GM21619 (cell line): ENCODE results near the gene PSMA5.

ENCODE experiments used
- ATAC-seq: cut with Tn5 transposase; IDR thresholded peaks from one replicate; pipeline ENCODE4 v1.9.1; 2021; ENCODE audit not compliant: unreplicated experiment

Gene PSMA5

GRCh38 chr1:109370712-109371340 lies 55.4 kb downstream of the PSMA5 start:
- ATAC-seq, result no peak

DNA sequence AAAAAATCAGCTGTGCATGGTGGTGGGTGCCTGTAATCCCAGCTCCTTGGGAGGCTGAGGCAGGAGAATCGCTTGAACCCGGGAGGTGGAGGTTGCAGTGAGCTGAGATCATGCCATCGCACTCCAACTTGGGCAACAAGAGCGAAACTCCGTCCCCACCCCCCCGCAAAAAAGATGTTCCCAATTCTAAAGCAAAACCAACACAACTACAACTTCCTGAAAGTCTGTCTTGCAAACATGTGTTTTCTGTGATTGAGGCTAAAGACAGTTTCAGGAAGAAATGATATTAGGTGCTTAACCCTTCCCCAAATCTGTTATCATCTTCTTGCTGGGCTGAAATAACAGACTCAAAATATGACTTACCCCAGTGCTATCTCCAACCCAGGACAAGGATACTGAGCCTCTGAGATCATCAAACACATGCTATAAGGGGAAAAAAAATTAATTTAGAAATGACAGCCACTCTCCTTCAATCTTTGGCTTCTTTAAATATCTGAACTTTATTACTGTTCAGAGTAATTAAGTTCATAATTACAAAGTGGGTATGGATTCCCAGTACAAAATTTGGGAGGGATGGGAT lies 57.0 kb downstream of the PSMA5 start:
- no peak for ATAC-seq

DNA sequence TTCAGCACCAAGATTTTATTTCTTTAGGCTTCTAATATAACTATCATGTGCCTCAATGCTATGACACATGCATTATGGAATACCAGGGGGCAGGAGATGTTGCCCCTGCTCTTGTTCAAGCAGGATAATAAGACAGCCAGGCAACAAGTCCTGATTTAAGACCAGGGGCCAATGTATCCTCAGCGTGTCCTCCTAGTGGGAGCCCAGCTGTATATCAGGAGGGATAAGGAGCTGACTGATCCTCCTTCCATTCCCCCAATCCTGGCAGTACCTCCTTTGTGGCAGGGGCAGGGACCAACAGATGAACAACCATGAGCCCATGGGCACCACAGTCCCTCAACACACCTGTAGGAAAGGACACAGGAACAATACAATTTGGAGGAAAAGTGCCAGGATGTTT lies 57.8 kb downstream of the PSMA5 start:
- no peak for ATAC-seq

DNA sequence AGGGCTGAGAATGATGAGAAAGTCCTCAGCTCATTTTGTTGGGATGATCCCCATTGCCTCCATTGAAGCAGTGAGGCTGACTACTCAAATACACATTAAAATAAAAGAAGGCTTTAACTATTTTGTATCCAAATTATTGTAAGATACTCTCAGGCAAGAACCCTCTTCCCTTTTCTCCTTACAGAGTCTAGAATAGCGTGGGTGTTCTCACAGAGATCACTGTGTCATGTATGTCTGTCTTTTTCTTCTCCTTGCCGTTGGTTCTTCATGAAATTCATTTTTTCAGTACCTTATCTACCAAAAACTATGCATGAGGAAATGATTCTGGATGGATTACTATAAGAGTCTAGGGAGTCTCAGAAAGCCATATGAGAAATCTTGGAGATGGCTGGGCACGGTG lies 58.6 kb downstream of the PSMA5 start:
- no peak for ATAC-seq

GRCh38 chr1:109365642-109366204 lies 60.5 kb downstream of the PSMA5 start:
- ATAC-seq, result no peak

- no peak for ATAC-seq
These were observed 64.6 kb downstream of the PSMA5 start for GRCh38 chr1:109361649-109362048.

DNA sequence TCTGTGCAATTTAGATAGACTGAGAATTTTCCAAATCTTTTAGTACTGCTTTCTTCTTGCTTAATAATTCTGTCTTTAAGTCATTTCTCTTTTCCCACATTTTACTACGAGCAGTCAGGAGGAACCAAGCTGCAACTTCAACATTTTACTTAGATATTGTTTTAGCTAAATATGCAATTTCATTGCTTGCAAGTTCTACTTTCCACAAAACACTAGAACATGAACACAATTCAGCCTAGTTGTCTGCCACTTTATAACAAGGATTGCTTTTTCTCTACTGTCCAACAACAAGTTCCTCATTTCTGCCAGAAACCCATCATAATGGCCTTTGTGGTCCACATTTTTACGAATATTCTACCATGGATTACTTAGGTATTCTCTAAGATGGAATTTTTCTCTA lies 65.2 kb downstream of the PSMA5 start:
- no peak for ATAC-seq

GRCh38 chr1:109357616-109358015 lies 68.6 kb downstream of the PSMA5 start:
- ATAC-seq, result no peak

DNA sequence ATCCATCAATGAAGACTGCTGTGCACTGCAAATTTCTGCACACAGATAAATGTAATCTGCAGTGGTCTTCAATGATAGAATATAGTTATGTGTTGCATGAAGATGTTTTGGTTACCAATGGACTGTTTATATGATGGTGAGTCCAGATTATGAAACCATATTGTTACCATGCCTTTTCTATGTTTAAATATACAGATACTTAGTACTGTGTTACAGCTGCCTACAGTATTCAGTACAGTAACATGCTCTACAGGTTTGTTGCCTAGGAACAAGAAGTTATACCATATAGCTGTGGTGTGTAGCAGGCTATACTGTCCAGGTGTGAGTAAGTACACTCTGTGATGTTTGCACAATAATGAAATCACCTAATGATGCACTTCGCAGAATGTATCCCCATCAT lies 69.3 kb downstream of the PSMA5 start:
- ATAC-seq, result no peak

DNA sequence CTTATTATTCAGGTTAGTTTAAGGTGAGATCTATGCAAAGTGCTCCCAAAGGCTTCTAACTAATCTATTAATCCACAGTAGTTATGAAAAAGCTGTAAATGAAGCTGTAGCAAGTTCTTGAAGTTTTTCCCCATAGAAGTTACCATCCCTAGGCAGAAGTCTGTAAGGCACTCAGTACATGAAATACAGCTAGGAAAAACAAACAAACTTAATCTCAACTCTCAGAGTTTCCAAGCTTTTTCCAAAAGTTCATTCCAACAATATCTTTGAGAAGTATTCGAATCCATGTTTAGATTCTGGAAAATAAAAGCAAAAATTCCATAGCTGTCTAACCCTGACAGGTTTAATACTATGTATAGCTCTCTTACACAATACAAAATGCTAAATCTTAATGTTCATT lies 69.7 kb downstream of the PSMA5 start:
- no peak for ATAC-seq

DNA sequence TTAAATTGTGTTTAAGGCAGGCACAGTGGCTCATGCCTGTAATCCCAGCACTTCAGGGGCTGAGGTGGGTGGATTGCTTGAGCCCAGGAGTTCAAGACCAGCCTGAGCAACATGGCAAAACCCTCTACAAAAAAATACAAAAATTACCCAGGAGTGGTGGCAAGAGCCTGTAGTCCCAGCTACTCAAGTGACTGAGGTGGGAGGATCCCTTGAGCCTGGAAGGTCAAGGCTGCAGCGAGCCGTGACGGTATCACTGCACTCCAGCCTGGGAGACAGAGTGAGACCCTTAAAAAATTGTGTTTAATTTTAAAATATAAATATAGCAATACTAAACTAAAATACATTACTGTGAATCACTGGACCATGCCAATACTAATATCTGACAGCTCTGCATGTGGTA lies 71.3 kb downstream of the PSMA5 start:
- ATAC-seq, result no peak

- ATAC-seq, result no peak
These were observed 74.8 kb downstream of the PSMA5 start for GRCh38 chr1:109351457-109351856.

DNA sequence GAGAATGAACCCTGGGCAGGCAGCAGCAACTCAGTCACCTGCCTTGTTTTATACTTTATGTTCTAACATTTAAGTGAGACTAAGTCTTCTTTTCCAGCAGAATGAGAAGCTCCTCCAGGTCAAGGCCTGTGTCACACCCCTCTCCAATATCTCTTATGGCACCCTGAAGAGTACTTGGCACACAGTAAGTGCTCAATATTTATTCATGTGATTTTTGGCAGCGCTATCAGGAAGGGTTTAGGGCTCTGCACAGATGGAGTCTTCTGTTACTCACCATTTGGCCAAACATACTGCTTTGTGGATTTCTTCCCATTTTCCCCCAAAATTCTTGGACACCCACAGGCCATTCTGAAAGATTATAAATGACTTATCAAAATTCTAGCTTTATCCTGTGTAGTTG lies 75.6 kb downstream of the PSMA5 start:
- ATAC-seq, result no peak

GRCh38 chr1:109350182-109350581 lies 76.1 kb downstream of the PSMA5 start:
- no peak for ATAC-seq
